IMR-90 (cell line): ENCODE measurements around the gene MBD2. TPM values are rescaled to one million over a fixed set of nuclear protein-coding genes. Genes with fewer than 3 reads are reported as not detected.

ENCODE experiments used
- ATAC-seq: fragments of 200-7000 bp; cut with Tn5 transposase; 2 replicates; pipeline ENCODE4 v1.9.1; 2020; ENCODE audit warnings: low read depth, mild to moderate bottlenecking, moderate library complexity
- BruUV-seq: library from RNA; stranded (reverse); fragments of 400-500 nt; replicated peaks from 2 replicates; lab custom pipeline; 2021; lab: Mats Ljungman, UMichigan
- CTCF ChIA-PET: fragments of 300-600 bp; formaldehyde crosslinking; extraction: SDS; loops from one replicate; lab custom pipeline; 2021; ENCODE audit warnings: antibody characterized with exemption; lab: Yijun Ruan, JAX
- POLR2A ChIA-PET: fragments of 300-600 bp; sonication (Branson Sonifier 250); formaldehyde crosslinking; loops from one replicate; lab custom pipeline; 2022; ENCODE audit warnings: antibody characterized with exemption; ENCODE audit not compliant: unreplicated experiment; lab: Charles Lee
- DNase-seq: peaks from one replicate; pipeline ENCODE4 v3.0.0; 2013
- H2AFZ ChIP-seq: replicated peaks from 2 replicates; pipeline ENCODE3; 2013; ENCODE audit warnings: low read length, mild to moderate bottlenecking; ENCODE audit not compliant: poor library complexity
- H2AK5ac ChIP-seq: 2 replicates; pipeline ENCODE4 v1.6.1; 2013; ENCODE audit warnings: low read depth, low read length, inconsistent platforms
- H2AK9ac ChIP-seq: replicated peaks from 2 replicates; pipeline ENCODE3; 2013; ENCODE audit warnings: mild to moderate bottlenecking, low read depth, low read length, moderate library complexity; ENCODE audit not compliant: poor library complexity
- H2BK120ac ChIP-seq: 2 replicates; pipeline ENCODE4 v1.6.1; 2013; ENCODE audit warnings: low read depth, low read length, inconsistent platforms
- H2BK15ac ChIP-seq: 3 replicates; pipeline ENCODE4 v1.6.1; 2013; ENCODE audit warnings: low read depth, low read length, inconsistent platforms
- H2BK20ac ChIP-seq: 2 replicates; pipeline ENCODE4 v1.6.1; 2013; ENCODE audit warnings: low read depth, mild to moderate bottlenecking, inconsistent platforms, low read length, moderate library complexity
- H2BK5ac ChIP-seq: 2 replicates; pipeline ENCODE4 v1.6.1; 2013; ENCODE audit warnings: mild to moderate bottlenecking, low read depth, low read length, inconsistent platforms; ENCODE audit not compliant: poor library complexity, severe bottlenecking
- H3K14ac ChIP-seq: replicated peaks from 2 replicates; pipeline ENCODE4 v1.6.1; 2013; ENCODE audit warnings: low read depth, low read length, inconsistent platforms
- H3K18ac ChIP-seq: 2 replicates; pipeline ENCODE4 v1.6.1; 2013; ENCODE audit warnings: low read depth, low read length, control low read depth
- H3K23ac ChIP-seq: 2 replicates; pipeline ENCODE4 v1.6.1; 2013; ENCODE audit warnings: low read depth, low read length, inconsistent platforms
- H3K27ac ChIP-seq: 2 replicates; pipeline ENCODE4 v1.5.1; 2013; ENCODE audit warnings: mild to moderate bottlenecking, control low read depth, low read length; ENCODE audit not compliant: insufficient read depth
- H3K27me3 ChIP-seq: 2 replicates; pipeline ENCODE4 v1.6.1; 2013; ENCODE audit warnings: low read length; ENCODE audit not compliant: control insufficient read depth, insufficient read depth
- H3K36me3 ChIP-seq: 2 replicates; pipeline ENCODE4 v1.6.1; 2013; ENCODE audit warnings: low read length, mixed read lengths; ENCODE audit not compliant: control insufficient read depth, insufficient read depth
- H3K4ac ChIP-seq: 2 replicates; pipeline ENCODE4 v1.6.1; 2013; ENCODE audit warnings: low read depth, low read length, inconsistent platforms
- H3K4me1 ChIP-seq: 2 replicates; pipeline ENCODE4 v1.6.1; 2013; ENCODE audit warnings: low read length, mixed read lengths; ENCODE audit not compliant: control insufficient read depth, insufficient read depth
- H3K4me2 ChIP-seq: 2 replicates; pipeline ENCODE4 v1.6.1; 2013; ENCODE audit warnings: low read depth, mild to moderate bottlenecking, control low read depth, low read length, moderate library complexity
- H3K4me3 ChIP-seq: 2 replicates; pipeline ENCODE4 v1.5.1; 2013; ENCODE audit warnings: low read depth, mild to moderate bottlenecking, control low read depth, low read length, moderate library complexity; ENCODE audit not compliant: insufficient read depth
- H3K56ac ChIP-seq: 2 replicates; pipeline ENCODE4 v1.6.1; 2013; ENCODE audit warnings: low read length, inconsistent platforms; ENCODE audit not compliant: insufficient read depth; ENCODE audit errors: extremely low read depth
- H3K79me1 ChIP-seq, 2 experiments: 2 replicates each; pipeline ENCODE4 v1.6.1; 2013; ENCODE audit warnings: low read length in 2 of 2, inconsistent platforms in 1 of 2, low read depth in 1 of 2
- H3K9ac ChIP-seq: 2 replicates; pipeline ENCODE4 v1.6.1; 2013; ENCODE audit warnings: low read depth, low read length, control low read depth
- H3K9me1 ChIP-seq: 2 replicates; pipeline ENCODE4 v1.6.1; 2013; ENCODE audit warnings: low read length, inconsistent platforms; ENCODE audit not compliant: insufficient read depth
- H3K9me3 ChIP-seq: 2 replicates; pipeline ENCODE4 v1.6.1; 2013; ENCODE audit warnings: low read length; ENCODE audit not compliant: control insufficient read depth, insufficient read depth
- H4K20me1 ChIP-seq: 2 replicates; pipeline ENCODE4 v1.6.1; 2013; ENCODE audit warnings: low read length, inconsistent platforms; ENCODE audit not compliant: insufficient read depth
- H4K5ac ChIP-seq: 2 replicates; pipeline ENCODE4 v1.6.1; 2013; ENCODE audit warnings: mild to moderate bottlenecking, low read depth, low read length, control low read depth
- H4K8ac ChIP-seq, 2 experiments: 2 replicates each; pipeline ENCODE4 v1.6.1; 2013; ENCODE audit warnings: low read depth in 2 of 2, low read length in 2 of 2, control low read depth in 1 of 2, inconsistent platforms in 1 of 2
- H4K91ac ChIP-seq: 2 replicates; pipeline ENCODE4 v1.6.1; 2013; ENCODE audit warnings: low read depth, low read length, inconsistent platforms; ENCODE audit not compliant: insufficient read depth
- BHLHE40 ChIP-seq: fragments of 150-350 bp; IDR thresholded peaks from 2 replicates; pipeline ENCODE4 v1.6.1; 2016; ENCODE audit warnings: mild to moderate bottlenecking, low read depth, low read length
- CTCF ChIP-seq: conservative IDR thresholded peaks from 2 replicates; pipeline ENCODE4 v1.5.1; 2012; ENCODE audit warnings: mild to moderate bottlenecking, low read depth, low read length, improper control_type of control experiment
- ELK1 ChIP-seq: fragments of 150-350 bp; IDR thresholded peaks from 2 replicates; pipeline ENCODE4 v1.6.1; 2016; ENCODE audit warnings: low read depth, mild to moderate bottlenecking, low read length, moderate library complexity, borderline replicate concordance
- MXI1 ChIP-seq: IDR thresholded peaks from 2 replicates; pipeline ENCODE4 v1.6.1; 2012; ENCODE audit warnings: low read depth, mild to moderate bottlenecking, low read length, moderate library complexity, borderline replicate concordance
- NFE2L2 ChIP-seq: fragments of 150-350 bp; IDR thresholded peaks from 2 replicates; pipeline ENCODE4 v1.6.1; 2016; ENCODE audit warnings: low read depth, mild to moderate bottlenecking, low read length
- RAD21 ChIP-seq: IDR thresholded peaks from 2 replicates; pipeline ENCODE4 v1.6.1; 2012; ENCODE audit warnings: low read length, improper control_type of control experiment
- RFX5 ChIP-seq: IDR thresholded peaks from 2 replicates; pipeline ENCODE4 v1.8.0; 2012; ENCODE audit warnings: low read depth, mild to moderate bottlenecking, low read length, moderate library complexity
- SMC3 ChIP-seq: fragments of 150-350 bp; IDR thresholded peaks from 2 replicates; pipeline ENCODE4 v1.6.1; 2016; ENCODE audit warnings: low read depth, mild to moderate bottlenecking, antibody characterized with exemption, low read length, moderate library complexity
- USF2 ChIP-seq: fragments of 150-350 bp; IDR thresholded peaks from 2 replicates; pipeline ENCODE4 v1.6.1; 2017; ENCODE audit warnings: mild to moderate bottlenecking, antibody characterized with exemption, low read length, low read depth
- WGBS, 2 experiments: methylation state at CpG; one replicate each; pipeline versions ENCODE4 v1.1.5 to v1.1.7; 2013; ENCODE audit warnings: missing lambda C conversion rate in 2 of 2; ENCODE audit not compliant: insufficient read length in 1 of 2; ENCODE audit errors: extremely low coverage in 2 of 2; 5-methylcytosine and 5-hydroxymethylcytosine counted together
- dilution Hi-C: fragments of 300-500 bp; cut with HindIII; formaldehyde crosslinking; loops from one replicate; pipeline ENCODE4 v1.14.3; 2018; ENCODE audit warnings: low sequenced_read_pairs; ENCODE audit not compliant: unreplicated experiment
- in situ Hi-C: fragments of 300-500 bp; cut with MboI; formaldehyde crosslinking; loops from 3 replicates; pipeline ENCODE4 v1.14.3; 2019; ENCODE audit warnings: low sequenced_read_pairs, inconsistent platforms, mixed read lengths
- intact Hi-C: fragments of 100-400 bp; cut with micrococcal nuclease; formaldehyde crosslinking; loops from 2 replicates; pipeline ENCODE4 v1.10.0; 2022
- polyA plus RNA-seq, 3 experiments: library from polyadenylated mRNA; depleted of rRNA; stranded (reverse); fragments of >200 nt; gene quantifications; 2 replicates each; pipeline ENCODE4 v1.2.3, GENCODE V29; 2012; ENCODE audit warnings: low replicate concordance in 1 of 3
- total RNA-seq: library from RNA; depleted of rRNA; stranded (reverse); fragments of >200 nt; gene quantifications from 2 replicates; pipeline ENCODE4 v1.2.3, GENCODE V29; 2012

The MBD2 gene
- total and polyA plus RNA-seq, 2 of the 4 experiments (the other 2 are of a cell fraction), result 9.7 to 29.5 TPM

- Histone ChIP-seq H3K4me3 (no peak overlapping the region), H3K4ac (no peak overlapping the region), H2BK15ac (no peak overlapping the region), H3K27ac (no peak overlapping the region), H4K20me1 (no peaks in the 10 kb centered on the region), H3K4me2 (no peak overlapping the region), H2BK120ac (no peak overlapping the region), H3K18ac (no peak overlapping the region), H3K79me1 (no peaks in the 10 kb centered on the region), H2AK9ac (no peak overlapping the region), H4K8ac (no peak overlapping the region), H3K9ac (no peak overlapping the region), H4K91ac (no peak overlapping the region), H2AK5ac (no peak overlapping the region), H3K14ac (no peak overlapping the region), H2BK20ac (no peak overlapping the region), H3K27me3 (peaks cover 2% of the 10 kb centered on the region; the same call in 1 of the 2 replicates), H2BK5ac (no peak overlapping the region), H3K9me1 (no peaks in the 10 kb centered on the region), H2AFZ (no peak overlapping the region), H3K56ac (no peak overlapping the region), H3K23ac (no peak overlapping the region), H4K5ac (no peak overlapping the region), H3K4me1 (no peaks in the 10 kb centered on the region), H3K9me3 (no peaks in the 10 kb centered on the region), H3K36me3 (no peaks in the 10 kb centered on the region)
- dilution Hi-C loops (no loop called here), in situ Hi-C loops (no loop called here), intact Hi-C loops (no loop called here)
- ChIA-PET POLR2A (no interaction called here), CTCF (no interaction called here)
- whole genome bisulfite sequencing, 2 experiments, result 100% methylated on average over 1 of the region's 7 CpGs; no CpG with 5 or more reads in 1 of the 2 experiments
- ATAC-seq (no peak), DNase-seq (no peak)
- no TSS peak for BruUV-seq
- TF ChIP-seq SMC3, result no peak
- TF ChIP-seq RAD21, result no peak
- TF ChIP-seq MXI1, result no peak
- no peak for TF ChIP-seq ELK1
- TF ChIP-seq RFX5, result no peak
- TF ChIP-seq BHLHE40, result no peak
- TF ChIP-seq CTCF, result no peak
- TF ChIP-seq NFE2L2, result no peak
- no peak for TF ChIP-seq USF2
These were observed 5.1 kb upstream of the MBD2 start for GRCh38 chr18:54229421-54230059.
